PC-9 (cell line): Measurements from ENCODE around the gene MLH1.

ENCODE experiments used
- CTCF ChIP-seq: fragments of 200-600 bp; sonication (generic); conservative IDR thresholded peaks from 2 replicates; pipeline ENCODE4 v1.6.1; 2017; ENCODE audit warnings: mixed run types, antibody characterized with exemption, mild to moderate bottlenecking, moderate library complexity
- EZH2 ChIP-seq: fragments of 200-600 bp; sonication (generic); IDR thresholded peaks from 2 replicates; pipeline ENCODE4 v1.8.0; 2017; ENCODE audit warnings: antibody characterized with exemption, low read depth

GRCh38 chr3:37024820-37025405, 31.6 kb downstream of the MLH1 start:
- TF ChIP-seq CTCF (no peak), EZH2 (no peak)
